ENCODE results near the gene SSTR3.

Gene SSTR3

DNA sequence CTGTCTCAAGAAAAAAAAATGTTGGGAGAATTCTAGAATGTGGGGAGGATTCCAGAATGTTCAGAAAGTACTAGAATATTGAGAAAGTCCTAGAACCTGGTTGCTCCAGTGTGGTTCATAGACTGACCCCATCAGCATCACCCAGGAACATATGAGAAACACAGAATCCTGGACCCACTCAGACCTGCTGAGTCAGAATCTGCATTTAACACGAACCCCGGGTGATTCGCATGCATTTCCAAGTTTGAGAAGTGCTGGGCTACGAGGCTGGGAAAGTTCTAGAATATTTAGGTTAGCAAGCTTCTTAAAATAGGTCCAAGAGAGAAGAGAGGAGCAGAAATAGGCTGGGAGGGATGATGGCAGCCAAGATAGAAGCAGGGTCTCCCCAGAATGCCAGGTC is 30.6 kb downstream of the SSTR3 start:
- no peaks in the 10 kb centered on the region for H3K79me2 ChIP-seq (ENCODE audit: control insufficient read depth, insufficient read depth, low read length)
- H3K4me1 ChIP-seq (ENCODE audit: control insufficient read depth, low read depth, low read length) = no peaks in the 10 kb centered on the region
- H3K18ac ChIP-seq (ENCODE audit: low read length) = no peak overlapping the region
- no peak overlapping the region for H3K27ac ChIP-seq (ENCODE audit: low read depth, low read length)
- H2AK5ac ChIP-seq (ENCODE audit: low read length) = no peak overlapping the region
- no peak overlapping the region for H3K56ac ChIP-seq (ENCODE audit: low read length)
- H3K36me3 ChIP-seq (ENCODE audit: control insufficient read depth, insufficient read depth, low read length) = no peaks in the 10 kb centered on the region
- no peak overlapping the region for H2BK15ac ChIP-seq (replicated peaks; ENCODE audit: low read depth)
- no peak overlapping the region for H3K23ac ChIP-seq (ENCODE audit: low read length)
- no peaks in the 10 kb centered on the region for H3K79me1 ChIP-seq (ENCODE audit: low read length)
- H4K8ac ChIP-seq (ENCODE audit: low read depth, low read length) = no peak overlapping the region
- no peaks in the 10 kb centered on the region for H3K27me3 ChIP-seq (ENCODE audit: insufficient read depth, low read length, poor library complexity)
- WGBS (ENCODE audit: extremely low coverage, insufficient coverage, low lambda C conversion rate) = no CpG with 5 or more reads among the region's 4 CpGs
- no peak overlapping the region for H3K4me2 ChIP-seq (ENCODE audit: low read length)
- no peak overlapping the region for H3K9ac ChIP-seq (ENCODE audit: low read length)
- H4K5ac ChIP-seq (ENCODE audit: low read length) = no peak overlapping the region
- DNase-seq = no peak
- H2BK120ac ChIP-seq (ENCODE audit: low read depth, low read length) = no peak overlapping the region
- no peak overlapping the region for H3K4me3 ChIP-seq (ENCODE audit: low read length)
- no peak overlapping the region for H2BK5ac ChIP-seq (ENCODE audit: low read length)
- H3K4ac ChIP-seq (ENCODE audit: low read depth, low read length) = no peak overlapping the region

DNA sequence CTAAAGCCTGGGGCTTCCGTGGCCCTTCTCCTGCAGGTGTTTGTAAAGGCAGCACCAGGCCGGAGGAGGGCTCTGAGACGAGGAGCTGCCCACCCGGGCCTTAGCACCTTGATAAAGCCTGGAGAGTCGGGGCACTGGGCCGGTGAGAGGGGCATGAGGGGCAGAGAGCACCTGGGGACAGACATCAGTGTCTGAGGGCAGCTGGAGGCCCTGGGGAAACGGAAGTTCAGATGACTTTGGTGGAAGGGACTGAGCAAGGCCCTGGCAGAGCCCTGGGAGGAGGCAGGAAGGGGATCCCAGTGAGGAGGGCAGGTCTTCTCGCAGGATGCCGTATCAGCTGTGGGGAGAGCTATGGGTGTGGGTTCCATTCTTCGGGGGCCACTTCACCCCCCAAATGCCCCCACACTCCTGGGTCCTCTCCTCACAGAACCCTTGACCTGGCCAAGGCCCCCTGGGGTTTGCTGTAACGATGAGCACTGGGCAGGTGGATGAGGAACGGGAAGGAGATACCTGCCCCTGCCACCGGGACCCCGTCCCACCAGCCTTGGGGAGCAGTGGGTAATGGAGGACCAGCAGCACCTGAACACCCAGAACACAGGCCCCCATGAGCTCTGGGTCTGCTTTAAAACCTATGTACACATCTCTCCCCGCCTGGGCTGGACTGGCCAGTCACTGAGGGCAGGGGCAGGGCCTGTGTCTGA is 31.6 kb downstream of the SSTR3 start:
- no peak overlapping the region for H3K4ac ChIP-seq (ENCODE audit: low read depth, low read length)
- no peak overlapping the region for H2BK15ac ChIP-seq (replicated peaks; ENCODE audit: low read depth)
- DNase-seq = no peak
- no peak overlapping the region for H2AK5ac ChIP-seq (ENCODE audit: low read length)
- no peak overlapping the region for H4K5ac ChIP-seq (ENCODE audit: low read length)
- no peak overlapping the region for H4K8ac ChIP-seq (ENCODE audit: low read depth, low read length)
- no peak overlapping the region for H3K27ac ChIP-seq (ENCODE audit: low read depth, low read length)
- no peak overlapping the region for H3K56ac ChIP-seq (ENCODE audit: low read length)
- WGBS (ENCODE audit: extremely low coverage, insufficient coverage, low lambda C conversion rate) = no CpG with 5 or more reads among the region's 15 CpGs
- no peak overlapping the region for H3K9ac ChIP-seq (ENCODE audit: low read length)
- no peak overlapping the region for H3K23ac ChIP-seq (ENCODE audit: low read length)
- H2BK5ac ChIP-seq (ENCODE audit: low read length) = no peak overlapping the region
- H2BK120ac ChIP-seq (ENCODE audit: low read depth, low read length) = no peak overlapping the region
- H3K36me3 ChIP-seq (ENCODE audit: control insufficient read depth, insufficient read depth, low read length) = no peaks in the 10 kb centered on the region
- H3K4me2 ChIP-seq (ENCODE audit: low read length) = no peak overlapping the region
- no peaks in the 10 kb centered on the region for H3K27me3 ChIP-seq (ENCODE audit: insufficient read depth, low read length, poor library complexity)
- no peaks in the 10 kb centered on the region for H3K4me1 ChIP-seq (ENCODE audit: control insufficient read depth, low read depth, low read length)
- H3K18ac ChIP-seq (ENCODE audit: low read length) = no peak overlapping the region
- H3K4me3 ChIP-seq (ENCODE audit: low read length) = no peak overlapping the region
- no peaks in the 10 kb centered on the region for H3K79me2 ChIP-seq (ENCODE audit: control insufficient read depth, insufficient read depth, low read length)
- H3K79me1 ChIP-seq (ENCODE audit: low read length) = no peaks in the 10 kb centered on the region

- Histone ChIP-seq H2AK5ac (ENCODE audit: low read length) (no peak overlapping the region), H3K27me3 (ENCODE audit: insufficient read depth, low read length, poor library complexity) (no peaks in the 10 kb centered on the region), H2BK120ac (ENCODE audit: low read depth, low read length) (no peak overlapping the region), H3K79me1 (ENCODE audit: low read length) (no peaks in the 10 kb centered on the region), H3K27ac (ENCODE audit: low read depth, low read length) (no peak overlapping the region), H3K4ac (ENCODE audit: low read depth, low read length) (no peak overlapping the region), H3K23ac (ENCODE audit: low read length) (no peak overlapping the region), H3K18ac (ENCODE audit: low read length) (no peak overlapping the region), H3K4me1 (ENCODE audit: control insufficient read depth, low read depth, low read length) (no peaks in the 10 kb centered on the region), H2BK5ac (ENCODE audit: low read length) (no peak overlapping the region), H3K9ac (ENCODE audit: low read length) (no peak overlapping the region), H3K36me3 (ENCODE audit: control insufficient read depth, insufficient read depth, low read length) (no peaks in the 10 kb centered on the region), H4K8ac (ENCODE audit: low read depth, low read length) (no peak overlapping the region), H3K4me2 (ENCODE audit: low read length) (no peak overlapping the region), H4K5ac (ENCODE audit: low read length) (no peak overlapping the region), H3K56ac (ENCODE audit: low read length) (no peak overlapping the region), H3K79me2 (ENCODE audit: control insufficient read depth, insufficient read depth, low read length) (no peaks in the 10 kb centered on the region), H3K4me3 (ENCODE audit: low read length) (no peak overlapping the region), H2BK15ac (replicated peaks; ENCODE audit: low read depth) (no peak overlapping the region)
- no peak for DNase-seq
- WGBS (ENCODE audit: extremely low coverage, insufficient coverage, low lambda C conversion rate) = no CpG with 5 or more reads among the region's 31 CpGs
Observed at GRCh38 chr22:37179622-37180420, 32.5 kb downstream of the SSTR3 start.

GRCh38 chr22:37179126-37179470 is 33.2 kb downstream of the SSTR3 start:
- Histone ChIP-seq H4K5ac (ENCODE audit: low read length) (no peak overlapping the region), H3K4me2 (ENCODE audit: low read length) (no peak overlapping the region), H3K79me1 (ENCODE audit: low read length) (no peaks in the 10 kb centered on the region), H3K9ac (ENCODE audit: low read length) (no peak overlapping the region), H2BK15ac (replicated peaks; ENCODE audit: low read depth) (no peak overlapping the region), H2BK120ac (ENCODE audit: low read depth, low read length) (no peak overlapping the region), H3K4ac (ENCODE audit: low read depth, low read length) (no peak overlapping the region), H3K27me3 (ENCODE audit: insufficient read depth, low read length, poor library complexity) (no peaks in the 10 kb centered on the region), H2AK5ac (ENCODE audit: low read length) (no peak overlapping the region), H2BK5ac (ENCODE audit: low read length) (no peak overlapping the region), H3K56ac (ENCODE audit: low read length) (no peak overlapping the region), H3K4me3 (ENCODE audit: low read length) (no peak overlapping the region), H3K4me1 (ENCODE audit: control insufficient read depth, low read depth, low read length) (no peaks in the 10 kb centered on the region), H3K23ac (ENCODE audit: low read length) (no peak overlapping the region), H3K79me2 (ENCODE audit: control insufficient read depth, insufficient read depth, low read length) (no peaks in the 10 kb centered on the region), H3K27ac (ENCODE audit: low read depth, low read length) (no peak overlapping the region), H3K18ac (ENCODE audit: low read length) (no peak overlapping the region), H4K8ac (ENCODE audit: low read depth, low read length) (no peak overlapping the region), H3K36me3 (ENCODE audit: control insufficient read depth, insufficient read depth, low read length) (no peaks in the 10 kb centered on the region)
- WGBS (ENCODE audit: extremely low coverage, insufficient coverage, low lambda C conversion rate) = no CpG with 5 or more reads among the region's 10 CpGs
- no peak for DNase-seq

- Histone ChIP-seq H3K27ac (ENCODE audit: low read depth, low read length) (no peak overlapping the region), H3K23ac (ENCODE audit: low read length) (no peak overlapping the region), H2AK5ac (ENCODE audit: low read length) (no peak overlapping the region), H2BK5ac (ENCODE audit: low read length) (no peak overlapping the region), H3K9ac (ENCODE audit: low read length) (no peak overlapping the region), H3K56ac (ENCODE audit: low read length) (no peak overlapping the region), H3K4me1 (ENCODE audit: control insufficient read depth, low read depth, low read length) (no peaks in the 10 kb centered on the region), H3K27me3 (ENCODE audit: insufficient read depth, low read length, poor library complexity) (no peaks in the 10 kb centered on the region), H3K4me2 (ENCODE audit: low read length) (no peak overlapping the region), H3K18ac (ENCODE audit: low read length) (no peak overlapping the region), H4K8ac (ENCODE audit: low read depth, low read length) (no peak overlapping the region), H2BK120ac (ENCODE audit: low read depth, low read length) (no peak overlapping the region), H3K4me3 (ENCODE audit: low read length) (no peak overlapping the region), H3K4ac (ENCODE audit: low read depth, low read length) (no peak overlapping the region), H3K36me3 (ENCODE audit: control insufficient read depth, insufficient read depth, low read length) (no peaks in the 10 kb centered on the region), H3K79me1 (ENCODE audit: low read length) (no peaks in the 10 kb centered on the region), H3K79me2 (ENCODE audit: control insufficient read depth, insufficient read depth, low read length) (no peaks in the 10 kb centered on the region), H2BK15ac (replicated peaks; ENCODE audit: low read depth) (no peak overlapping the region), H4K5ac (ENCODE audit: low read length) (no peak overlapping the region)
- WGBS (ENCODE audit: extremely low coverage, insufficient coverage, low lambda C conversion rate) = no CpG with 5 or more reads among the region's 17 CpGs
- DNase-seq = no peak
Observed at GRCh38 chr22:37178350-37179125, 33.7 kb downstream of the SSTR3 start.
